OCI-LY7 (cell line): Measurements from ENCODE around the gene LINC00237. TPM values are rescaled to one million over a fixed set of nuclear protein-coding genes. Genes with fewer than 3 reads are reported as not detected.

Experiments used
- BruUV-seq: library from RNA; stranded (reverse); fragments of 400-500 nt; replicated peaks from 2 replicates; lab custom pipeline; 2021; lab: Mats Ljungman, UMichigan
- CTCF ChIA-PET: fragments of 300-600 bp; sonication (Branson Sonifier 250); formaldehyde crosslinking; loops from one replicate; lab custom pipeline; 2022; ENCODE audit warnings: antibody characterized with exemption; ENCODE audit not compliant: unreplicated experiment; lab: Charles Lee
- POLR2A ChIA-PET: fragments of 300-600 bp; sonication (Branson Sonifier 250); formaldehyde crosslinking; loops from one replicate; lab custom pipeline; 2022; ENCODE audit warnings: antibody characterized with exemption; lab: Charles Lee
- DNase-seq: peaks from one replicate; pipeline ENCODE4 v3.0.0-alpha.2; 2015; ENCODE audit warnings: low spot score
- H2AFZ ChIP-seq: fragments of 200-600 bp; sonication (generic), shearing (Covaris generic); 2 replicates; pipeline ENCODE4 v1.6.1; 2014; ENCODE audit warnings: mild to moderate bottlenecking, antibody characterized with exemption, low read length, moderate library complexity
- H3K27ac ChIP-seq: fragments of 200-600 bp; sonication (generic); 2 replicates; pipeline ENCODE4 v1.5.1; 2014; ENCODE audit warnings: mixed run types, low read depth, mild to moderate bottlenecking, moderate library complexity, low read length, inconsistent platforms; ENCODE audit not compliant: poor library complexity, severe bottlenecking
- H3K36me3 ChIP-seq: fragments of 200-600 bp; sonication (generic); 2 replicates; pipeline ENCODE4 v1.6.1; 2014; ENCODE audit warnings: mild to moderate bottlenecking, antibody characterized with exemption, low read length, moderate library complexity, mixed read lengths; ENCODE audit not compliant: insufficient read depth
- H3K4me1 ChIP-seq: fragments of 200-600 bp; sonication (generic); 2 replicates; pipeline ENCODE4 v1.5.1; 2014; ENCODE audit warnings: mild to moderate bottlenecking, low read length; ENCODE audit not compliant: insufficient read depth, poor library complexity, severe bottlenecking
- H3K4me2 ChIP-seq: fragments of 200-600 bp; sonication (generic); 2 replicates; pipeline ENCODE4 v1.6.1; 2014; ENCODE audit warnings: mild to moderate bottlenecking, low read length
- H3K4me3 ChIP-seq: fragments of 200-600 bp; sonication (generic); 2 replicates; pipeline ENCODE4 v1.5.1; 2014; ENCODE audit warnings: mild to moderate bottlenecking, low read depth, low read length; ENCODE audit not compliant: poor library complexity, severe bottlenecking
- H3K79me2 ChIP-seq: fragments of 200-600 bp; sonication (generic); 2 replicates; pipeline ENCODE4 v1.6.1; 2016; ENCODE audit warnings: low read depth, mild to moderate bottlenecking, low read length, moderate library complexity, mixed read lengths; ENCODE audit not compliant: insufficient read depth
- H3K9me2 ChIP-seq: fragments of 200-600 bp; sonication (generic); 2 replicates; pipeline ENCODE4 v1.6.1; 2016; ENCODE audit warnings: mild to moderate bottlenecking, low read length, mixed read lengths; ENCODE audit not compliant: insufficient read depth
- H3K9me3 ChIP-seq: fragments of 200-600 bp; sonication (generic); 2 replicates; pipeline ENCODE4 v1.6.1; 2014; ENCODE audit warnings: mild to moderate bottlenecking, mixed run types, low read length, mixed read lengths
- H4K20me1 ChIP-seq: fragments of 200-600 bp; sonication (generic); 2 replicates; pipeline ENCODE4 v1.6.1; 2014; ENCODE audit warnings: mild to moderate bottlenecking, antibody characterized with exemption, low read length, moderate library complexity, mixed read lengths; ENCODE audit not compliant: insufficient read depth
- CTCF ChIP-seq: fragments of 200-600 bp; sonication (generic); conservative IDR thresholded peaks from 2 replicates; pipeline ENCODE4 v1.5.1; 2014; ENCODE audit warnings: mild to moderate bottlenecking, antibody characterized with exemption, low read length, moderate library complexity, mixed read lengths
- EZH2phosphoT487 ChIP-seq: fragments of 200-600 bp; sonication (generic); IDR thresholded peaks from 2 replicates; pipeline ENCODE4 v1.6.1; 2018; ENCODE audit warnings: low read depth, borderline replicate concordance, mild to moderate bottlenecking, mixed run types, antibody characterized with exemption, low read length, moderate library complexity, mixed read lengths
- intact Hi-C: fragments of 100-400 bp; cut with micrococcal nuclease; formaldehyde crosslinking; loops from one replicate; pipeline ENCODE4 v1.10.0; 2022; ENCODE audit not compliant: unreplicated experiment
- total RNA-seq, 2 experiments: library from RNA; depleted of rRNA in 1 of 2; stranded (reverse); fragments of >200 nt in 1 of 2; shearing (Covaris generic) in 1 of 2; gene quantifications; 2 replicates each; pipeline ENCODE4 v1.2.3, GENCODE V29; 2014 to 2022

LINC00237 gene
- total RNA-seq, 2 experiments from 2014 or later = not detected

- ChIA-PET CTCF (no interaction called here), POLR2A (no interaction called here)
- intact Hi-C loops = loop anchor here (10.0 kb wide), 1 partner anchor 181 kb away; the partner anchor contains the start of gene XRN2
- Histone ChIP-seq H2AFZ (no peak overlapping the region), H3K36me3 (no peaks in the 10 kb centered on the region), H3K9me3 (no peaks in the 10 kb centered on the region), H3K9me2 (no peaks in the 10 kb centered on the region), H3K4me2 (no peak overlapping the region), H4K20me1 (no peaks in the 10 kb centered on the region), H3K27ac (no peak overlapping the region), H3K79me2 (peaks cover 17% of the 10 kb centered on the region; the same call in 1 of the 2 replicates), H3K4me1 (peaks cover 20% of the 10 kb centered on the region), H3K4me3 (no peak overlapping the region)
- DNase-seq = no peak
- TF ChIP-seq EZH2phosphoT487 = no peak
- TF ChIP-seq CTCF = no peak
- no TSS peak for BruUV-seq
Measured at GRCh38 chr20:21124190-21124589, 18.0 kb upstream of the LINC00237 start.

GRCh38 chr20:21118782-21119181 is 12.6 kb upstream of the LINC00237 start:
- no peak overlapping the region for H3K4me3 ChIP-seq
- POLR2A ChIA-PET = interaction anchor here (0.6 kb wide), 1 partner anchor 1044 kb away, joined by 3 read pairs; no protein-coding TSS in a partner anchor
- H4K20me1 ChIP-seq = no peaks in the 10 kb centered on the region
- no peak for DNase-seq
- H2AFZ ChIP-seq = no peak overlapping the region
- H3K36me3 ChIP-seq = no peaks in the 10 kb centered on the region
- CTCF ChIA-PET = no interaction called here
- H3K9me3 ChIP-seq = no peaks in the 10 kb centered on the region
- H3K4me2 ChIP-seq = no peak overlapping the region
- no peaks in the 10 kb centered on the region for H3K4me1 ChIP-seq
- H3K9me2 ChIP-seq = no peaks in the 10 kb centered on the region
- BruUV-seq = no TSS peak
- no peaks in the 10 kb centered on the region for H3K79me2 ChIP-seq
- TF ChIP-seq EZH2phosphoT487 = no peak
- no peak for TF ChIP-seq CTCF
- H3K27ac ChIP-seq = no peak overlapping the region
- intact Hi-C loops = no loop called here

- no peak overlapping the region for H3K4me2 ChIP-seq
- H3K4me3 ChIP-seq = no peak overlapping the region
- no peaks in the 10 kb centered on the region for H3K9me2 ChIP-seq
- intact Hi-C loops = no loop called here
- TF ChIP-seq CTCF (no peak), EZH2phosphoT487 (no peak)
- DNase-seq = no peak
- H2AFZ ChIP-seq = no peak overlapping the region
- no peaks in the 10 kb centered on the region for H3K79me2 ChIP-seq
- no peaks in the 10 kb centered on the region for H3K9me3 ChIP-seq
- no peak overlapping the region for H3K27ac ChIP-seq
- H3K4me1 ChIP-seq = no peaks in the 10 kb centered on the region
- BruUV-seq = no TSS peak
- POLR2A ChIA-PET = no interaction called here
- H3K36me3 ChIP-seq = no peaks in the 10 kb centered on the region
- CTCF ChIA-PET = no interaction called here
- no peaks in the 10 kb centered on the region for H4K20me1 ChIP-seq
Measured at GRCh38 chr20:21118138-21118537, 12.0 kb upstream of the LINC00237 start.
